Measurements from ENCODE around the gene SLC52A3. TPM values are rescaled to one million over a fixed set of nuclear protein-coding genes. Genes with fewer than 3 reads are reported as not detected.
"Not testable (repeated sequence)": the region's sequence is repeated elsewhere in the genome, so short reads cannot be mapped to it uniquely, and the experiment has no call there.

Gene SLC52A3
- total RNA-seq, 1 donor from 2014 or later: 2.8 TPM

DNA sequence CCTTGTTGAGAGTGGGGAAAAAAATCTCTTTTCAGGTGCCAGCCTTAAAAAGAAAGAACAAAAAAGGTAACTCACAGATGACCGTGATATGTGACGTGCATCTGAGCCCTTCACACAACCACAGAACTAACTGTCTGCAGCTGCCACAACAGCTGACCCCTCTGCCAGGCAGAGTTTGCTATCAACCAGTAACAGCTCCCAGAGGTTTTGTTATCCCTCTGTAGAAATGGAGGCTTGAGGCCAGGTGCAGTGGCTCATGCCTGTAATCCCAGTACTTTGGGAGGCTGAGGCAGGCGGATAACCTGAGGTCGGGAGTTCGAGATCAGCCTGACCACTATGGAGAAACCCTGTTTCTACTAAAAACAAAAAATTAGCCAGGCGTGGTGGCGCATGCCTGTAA is 42.8 kb downstream of the SLC52A3 start:
- Histone ChIP-seq H3K36me3 (ENCODE audit: control insufficient read depth, insufficient read depth, low read length) (no peaks in the 10 kb centered on the region), H3K4me3 (ENCODE audit: low read depth, low read length) (no peak overlapping the region), H3K27me3 (ENCODE audit: control insufficient read depth, insufficient read depth, low read length) (peaks cover 36% of the 10 kb centered on the region)
- DNase-seq (ENCODE audit: low read depth): no peak
- TF ChIP-seq, protein P1, sequence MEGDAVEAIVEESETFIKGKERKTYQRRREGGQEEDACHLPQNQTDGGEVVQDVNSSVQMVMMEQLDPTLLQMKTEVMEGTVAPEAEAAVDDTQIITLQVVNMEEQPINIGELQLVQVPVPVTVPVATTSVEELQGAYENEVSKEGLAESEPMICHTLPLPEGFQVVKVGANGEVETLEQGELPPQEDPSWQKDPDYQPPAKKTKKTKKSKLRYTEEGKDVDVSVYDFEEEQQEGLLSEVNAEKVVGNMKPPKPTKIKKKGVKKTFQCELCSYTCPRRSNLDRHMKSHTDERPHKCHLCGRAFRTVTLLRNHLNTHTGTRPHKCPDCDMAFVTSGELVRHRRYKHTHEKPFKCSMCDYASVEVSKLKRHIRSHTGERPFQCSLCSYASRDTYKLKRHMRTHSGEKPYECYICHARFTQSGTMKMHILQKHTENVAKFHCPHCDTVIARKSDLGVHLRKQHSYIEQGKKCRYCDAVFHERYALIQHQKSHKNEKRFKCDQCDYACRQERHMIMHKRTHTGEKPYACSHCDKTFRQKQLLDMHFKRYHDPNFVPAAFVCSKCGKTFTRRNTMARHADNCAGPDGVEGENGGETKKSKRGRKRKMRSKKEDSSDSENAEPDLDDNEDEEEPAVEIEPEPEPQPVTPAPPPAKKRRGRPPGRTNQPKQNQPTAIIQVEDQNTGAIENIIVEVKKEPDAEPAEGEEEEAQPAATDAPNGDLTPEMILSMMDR (IDR thresholded peaks at IDR 0.05; ENCODE audit: insufficient read depth, low read length, poor library complexity, severe bottlenecking): no peak

DNA sequence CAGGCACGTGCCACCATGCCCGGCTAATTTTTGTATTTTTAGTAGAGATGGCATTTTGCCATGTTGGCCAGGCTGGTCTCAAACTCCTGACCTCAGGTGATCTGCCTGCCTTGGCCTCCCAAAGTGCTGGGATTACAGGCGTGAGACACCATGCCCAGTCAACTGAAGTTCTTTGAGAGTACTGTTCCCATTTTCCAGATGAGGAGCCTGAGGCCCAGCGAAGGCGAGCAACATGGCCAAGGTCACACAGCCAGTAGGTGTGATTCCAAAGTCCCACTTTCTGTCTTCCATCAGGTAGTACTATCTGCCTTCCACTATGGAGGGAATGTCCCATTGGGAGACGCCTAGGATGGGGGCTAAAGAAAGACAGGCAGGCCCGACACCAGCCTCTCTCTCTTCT is 43.5 kb downstream of the SLC52A3 start:
- not testable (repeated sequence) for H3K36me3 ChIP-seq (ENCODE audit: control insufficient read depth, insufficient read depth, low read length); DNase-seq (ENCODE audit: low read depth); H3K4me3 ChIP-seq (ENCODE audit: low read depth, low read length)
- peaks cover 36% of the 10 kb centered on the region for H3K27me3 ChIP-seq (ENCODE audit: control insufficient read depth, insufficient read depth, low read length)

DNA sequence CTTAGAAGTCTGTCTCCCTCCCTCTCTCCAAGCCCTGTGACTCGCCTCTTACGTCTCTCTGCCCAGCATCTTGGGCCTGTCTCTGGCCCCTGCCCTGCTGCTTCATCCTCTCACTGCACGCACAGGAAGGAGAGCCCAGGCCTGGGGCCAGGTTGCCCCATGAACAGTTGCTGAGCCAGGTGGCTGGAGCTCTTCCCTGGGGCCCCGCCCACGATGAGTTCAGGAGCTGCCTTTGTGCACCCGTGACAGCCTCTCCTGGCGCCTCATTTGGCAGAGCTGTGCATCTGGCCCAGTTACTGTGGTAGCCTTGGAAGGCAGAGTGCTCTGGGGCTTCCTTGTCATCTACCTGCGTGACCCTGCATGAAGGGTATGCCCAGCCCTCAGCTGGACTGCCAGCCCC is 44.5 kb downstream of the SLC52A3 start:
- TF ChIP-seq, protein P1 (IDR thresholded peaks at IDR 0.05; ENCODE audit: insufficient read depth, low read length, poor library complexity, severe bottlenecking): no peak
- peaks cover 32% of the 10 kb centered on the region for H3K27me3 ChIP-seq (ENCODE audit: control insufficient read depth, insufficient read depth, low read length)
- H3K4me3 ChIP-seq (ENCODE audit: low read depth, low read length): no peak overlapping the region
- no peak for DNase-seq (ENCODE audit: low read depth)
- H3K36me3 ChIP-seq (ENCODE audit: control insufficient read depth, insufficient read depth, low read length): no peaks in the 10 kb centered on the region

DNA sequence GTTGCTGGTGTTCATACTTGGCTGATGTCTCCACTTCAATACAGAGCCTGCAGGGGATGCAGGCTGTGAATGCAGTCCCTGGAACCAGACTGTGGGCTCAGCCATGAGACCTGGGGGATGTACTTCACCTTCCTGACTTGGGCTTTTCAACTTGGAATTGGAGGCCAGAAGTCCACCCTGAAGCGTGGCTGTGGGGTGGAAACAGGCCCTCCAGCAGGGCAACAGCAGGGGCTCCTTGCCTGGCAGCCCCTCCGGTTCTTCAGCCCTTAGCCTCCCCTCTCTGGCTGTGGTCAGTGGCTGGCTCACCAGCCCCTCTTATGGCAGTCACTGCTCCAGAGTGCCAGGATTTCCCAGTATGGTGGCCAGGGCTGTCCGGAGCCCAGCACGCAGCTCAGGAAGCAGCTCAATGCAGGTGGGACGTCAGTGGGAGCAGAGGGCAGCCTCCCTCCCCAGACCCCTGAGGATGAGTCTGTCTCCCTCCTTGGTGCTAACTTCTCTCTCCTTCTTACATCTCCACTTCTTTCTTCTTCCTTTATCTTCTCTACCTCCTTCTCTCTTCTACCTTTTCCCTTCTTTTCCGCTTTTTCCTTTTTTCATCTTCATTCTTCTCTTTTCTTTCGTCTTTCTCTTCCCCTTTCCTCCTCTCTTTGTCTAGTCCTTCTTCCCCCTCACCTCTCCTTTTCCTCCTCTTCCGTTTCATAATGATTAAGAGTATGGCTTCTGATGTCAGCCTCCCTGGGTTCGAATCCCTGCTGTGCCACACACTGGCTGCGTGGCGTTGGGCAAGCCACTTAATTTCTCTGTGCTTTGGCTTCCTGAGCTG is 45.3 kb downstream of the SLC52A3 start:
- TF ChIP-seq, protein P1 (IDR thresholded peaks at IDR 0.05; ENCODE audit: insufficient read depth, low read length, poor library complexity, severe bottlenecking): no peak
- no peak for DNase-seq (ENCODE audit: low read depth)
- H3K4me3 ChIP-seq (ENCODE audit: low read depth, low read length): no peak overlapping the region
- no peaks in the 10 kb centered on the region for H3K36me3 ChIP-seq (ENCODE audit: control insufficient read depth, insufficient read depth, low read length)
- H3K27me3 ChIP-seq (ENCODE audit: control insufficient read depth, insufficient read depth, low read length): peaks cover 25% of the 10 kb centered on the region

DNA sequence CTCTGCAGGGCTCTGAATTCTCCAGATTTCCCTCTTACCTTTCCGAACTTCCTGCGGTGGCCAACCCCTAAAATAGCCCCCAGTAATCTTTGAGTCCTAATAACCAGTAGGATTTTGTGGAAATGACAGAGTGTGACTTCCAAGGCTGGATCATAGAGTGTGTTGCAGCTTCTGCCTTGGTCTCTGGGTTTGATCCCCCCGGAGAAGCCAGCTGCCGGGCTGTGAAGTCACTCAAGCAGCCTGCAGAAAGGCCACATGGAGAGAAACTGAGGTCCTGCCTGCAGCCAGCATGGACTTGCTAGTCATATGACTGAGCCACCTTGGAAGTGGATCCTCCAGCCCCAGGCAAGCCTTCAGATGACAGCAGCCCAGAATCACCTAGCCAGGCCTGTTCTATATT is 46.4 kb downstream of the SLC52A3 start:
- H3K36me3 ChIP-seq (ENCODE audit: control insufficient read depth, insufficient read depth, low read length): no peaks in the 10 kb centered on the region
- no peak overlapping the region for H3K4me3 ChIP-seq (ENCODE audit: low read depth, low read length)
- H3K27me3 ChIP-seq (ENCODE audit: control insufficient read depth, insufficient read depth, low read length): peaks cover 20% of the 10 kb centered on the region
- TF ChIP-seq, protein P1 (IDR thresholded peaks at IDR 0.05; ENCODE audit: insufficient read depth, low read length, poor library complexity, severe bottlenecking): no peak
- DNase-seq (ENCODE audit: low read depth): no peak

DNA sequence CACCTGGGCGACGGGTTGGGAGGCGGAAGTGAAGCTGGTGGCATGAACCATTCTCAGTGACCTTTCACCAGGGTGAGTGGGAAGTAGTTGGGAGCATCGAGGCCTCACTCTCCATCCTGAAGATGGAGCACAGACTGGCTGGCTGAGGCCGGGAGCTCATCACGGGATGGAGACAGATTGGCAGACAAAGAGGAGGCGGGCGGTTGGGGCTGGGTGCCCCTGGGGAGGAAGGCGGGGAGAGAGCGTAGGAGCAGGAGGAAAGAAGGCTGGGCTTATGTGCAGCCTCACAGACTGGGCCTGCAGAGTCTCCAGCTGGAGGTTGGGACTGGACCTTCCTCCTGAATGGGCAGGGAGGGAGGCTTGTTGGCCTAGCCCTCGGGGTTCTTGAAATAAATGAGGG is 48.5 kb downstream of the SLC52A3 start:
- DNase-seq (ENCODE audit: low read depth): no peak
- TF ChIP-seq, protein P1 (IDR thresholded peaks at IDR 0.05; ENCODE audit: insufficient read depth, low read length, poor library complexity, severe bottlenecking): no peak
- H3K27me3 ChIP-seq (ENCODE audit: control insufficient read depth, insufficient read depth, low read length): peaks cover 10% of the 10 kb centered on the region
- H3K36me3 ChIP-seq (ENCODE audit: control insufficient read depth, insufficient read depth, low read length): no peaks in the 10 kb centered on the region
- H3K4me3 ChIP-seq (ENCODE audit: low read depth, low read length): no peak overlapping the region

All from kidney epithelial cell (primary cell).